Measurements from ENCODE around the gene ARHGAP9.
A peak's percentile ranks its signal among the peaks of the same experiment; 100 is the strongest.

ARHGAP9 gene

GRCh38 chr12:57475271-57476161 is 4.2 kb downstream of the ARHGAP9 start:
- Histone ChIP-seq H3K9ac (ENCODE audit: insufficient read length, low read depth) (peak overlapping the region; percentile 79), H3K27me3 (ENCODE audit: insufficient read depth, insufficient read length) (peaks cover 57% of the 10 kb centered on the region), H3K4me1 (ENCODE audit: insufficient read depth, insufficient read length) (peaks cover 10% of the 10 kb centered on the region), H3K36me3 (ENCODE audit: insufficient read depth, insufficient read length, low read length) (peaks cover 5% of the 10 kb centered on the region), H3K9me3 (ENCODE audit: insufficient read depth, low read length) (no peaks in the 10 kb centered on the region), H3K4me3 (ENCODE audit: insufficient read length, low read depth) (peak overlapping the region; percentile 40)
- no peak for DNase-seq (ENCODE audit: low read depth, low spot score)
- TF ChIP-seq SUZ12 (IDR thresholded peaks at IDR 0.05; ENCODE audit: extremely low read depth, insufficient read depth, insufficient read length) (peak; percentile 94), ZNF274 (IDR thresholded peaks at IDR 0.05; ENCODE audit: low read depth, low read length) (no peak)

GRCh38 chr12:57474862-57475261 is 4.8 kb downstream of the ARHGAP9 start:
- H3K36me3 ChIP-seq (ENCODE audit: insufficient read depth, insufficient read length, low read length), result peaks cover 7% of the 10 kb centered on the region
- H3K9me3 ChIP-seq (ENCODE audit: insufficient read depth, low read length), result no peaks in the 10 kb centered on the region
- no peak for TF ChIP-seq ZNF274 (IDR thresholded peaks at IDR 0.05; ENCODE audit: low read depth, low read length)
- TF ChIP-seq YY1 (IDR thresholded peaks at IDR 0.05; ENCODE audit: insufficient read depth, insufficient read length), result no peak
- TF ChIP-seq SUZ12 (IDR thresholded peaks at IDR 0.05; ENCODE audit: extremely low read depth, insufficient read depth, insufficient read length), result peak; percentile 46
- peaks cover 57% of the 10 kb centered on the region for H3K27me3 ChIP-seq (ENCODE audit: insufficient read depth, insufficient read length)
- no peak for DNase-seq (ENCODE audit: low read depth, low spot score)
- H3K4me3 ChIP-seq (ENCODE audit: insufficient read length, low read depth), result peak overlapping the region; percentile 40
- H3K9ac ChIP-seq (ENCODE audit: insufficient read length, low read depth), result peak overlapping the region; percentile 79
- peaks cover 10% of the 10 kb centered on the region for H3K4me1 ChIP-seq (ENCODE audit: insufficient read depth, insufficient read length)

GRCh38 chr12:57474430-57474829 is 5.2 kb downstream of the ARHGAP9 start:
- Histone ChIP-seq H3K4me1 (ENCODE audit: insufficient read depth, insufficient read length) (peaks cover 10% of the 10 kb centered on the region), H3K9me3 (ENCODE audit: insufficient read depth, low read length) (no peaks in the 10 kb centered on the region), H3K9ac (ENCODE audit: insufficient read length, low read depth) (no peak overlapping the region), H3K27me3 (ENCODE audit: insufficient read depth, insufficient read length) (peaks cover 57% of the 10 kb centered on the region), H3K4me3 (ENCODE audit: insufficient read length, low read depth) (no peak overlapping the region), H3K36me3 (ENCODE audit: insufficient read depth, insufficient read length, low read length) (peaks cover 9% of the 10 kb centered on the region)
- TF ChIP-seq YY1 (IDR thresholded peaks at IDR 0.05; ENCODE audit: insufficient read depth, insufficient read length), result no peak
- no peak for TF ChIP-seq SUZ12 (IDR thresholded peaks at IDR 0.05; ENCODE audit: extremely low read depth, insufficient read depth, insufficient read length)
- TF ChIP-seq ZNF274 (IDR thresholded peaks at IDR 0.05; ENCODE audit: low read depth, low read length), result no peak
- no peak for DNase-seq (ENCODE audit: low read depth, low spot score)

GRCh38 chr12:57473886-57474285 is 5.8 kb downstream of the ARHGAP9 start:
- no peak overlapping the region for H3K4me3 ChIP-seq (ENCODE audit: insufficient read length, low read depth)
- peaks cover 13% of the 10 kb centered on the region for H3K36me3 ChIP-seq (ENCODE audit: insufficient read depth, insufficient read length, low read length)
- TF ChIP-seq ZNF274 (IDR thresholded peaks at IDR 0.05; ENCODE audit: low read depth, low read length) (no peak), SUZ12 (IDR thresholded peaks at IDR 0.05; ENCODE audit: extremely low read depth, insufficient read depth, insufficient read length) (no peak), YY1 (IDR thresholded peaks at IDR 0.05; ENCODE audit: insufficient read depth, insufficient read length) (no peak)
- H3K4me1 ChIP-seq (ENCODE audit: insufficient read depth, insufficient read length), result peaks cover 10% of the 10 kb centered on the region
- H3K9ac ChIP-seq (ENCODE audit: insufficient read length, low read depth), result no peak overlapping the region
- DNase-seq (ENCODE audit: low read depth, low spot score), result no peak
- H3K27me3 ChIP-seq (ENCODE audit: insufficient read depth, insufficient read length), result peaks cover 57% of the 10 kb centered on the region
- no peaks in the 10 kb centered on the region for H3K9me3 ChIP-seq (ENCODE audit: insufficient read depth, low read length)

GRCh38 chr12:57473392-57473791 is 6.3 kb downstream of the ARHGAP9 start:
- TF ChIP-seq SUZ12 (IDR thresholded peaks at IDR 0.05; ENCODE audit: extremely low read depth, insufficient read depth, insufficient read length) (no peak), ZNF274 (IDR thresholded peaks at IDR 0.05; ENCODE audit: low read depth, low read length) (no peak), YY1 (IDR thresholded peaks at IDR 0.05; ENCODE audit: insufficient read depth, insufficient read length) (no peak)
- Histone ChIP-seq H3K9me3 (ENCODE audit: insufficient read depth, low read length) (no peaks in the 10 kb centered on the region), H3K9ac (ENCODE audit: insufficient read length, low read depth) (no peak overlapping the region), H3K4me3 (ENCODE audit: insufficient read length, low read depth) (no peak overlapping the region), H3K36me3 (ENCODE audit: insufficient read depth, insufficient read length, low read length) (peaks cover 13% of the 10 kb centered on the region), H3K4me1 (ENCODE audit: insufficient read depth, insufficient read length) (peaks cover 10% of the 10 kb centered on the region), H3K27me3 (ENCODE audit: insufficient read depth, insufficient read length) (peaks cover 57% of the 10 kb centered on the region)
- no peak for DNase-seq (ENCODE audit: low read depth, low spot score)

GRCh38 chr12:57472391-57472790 is 7.3 kb downstream of the ARHGAP9 start:
- no peaks in the 10 kb centered on the region for H3K9me3 ChIP-seq (ENCODE audit: insufficient read depth, low read length)
- no peak overlapping the region for H3K9ac ChIP-seq (ENCODE audit: insufficient read length, low read depth)
- H3K36me3 ChIP-seq (ENCODE audit: insufficient read depth, insufficient read length, low read length), result peaks cover 13% of the 10 kb centered on the region
- no peak overlapping the region for H3K4me3 ChIP-seq (ENCODE audit: insufficient read length, low read depth)
- TF ChIP-seq ZNF274 (IDR thresholded peaks at IDR 0.05; ENCODE audit: low read depth, low read length) (no peak), YY1 (IDR thresholded peaks at IDR 0.05; ENCODE audit: insufficient read depth, insufficient read length) (no peak), SUZ12 (IDR thresholded peaks at IDR 0.05; ENCODE audit: extremely low read depth, insufficient read depth, insufficient read length) (no peak)
- H3K27me3 ChIP-seq (ENCODE audit: insufficient read depth, insufficient read length), result peaks cover 51% of the 10 kb centered on the region
- peaks cover 7% of the 10 kb centered on the region for H3K4me1 ChIP-seq (ENCODE audit: insufficient read depth, insufficient read length)
- no peak for DNase-seq (ENCODE audit: low read depth, low spot score)

GRCh38 chr12:57471661-57472060 is 8.0 kb downstream of the ARHGAP9 start:
- H3K36me3 ChIP-seq (ENCODE audit: insufficient read depth, insufficient read length, low read length), result peaks cover 13% of the 10 kb centered on the region
- peaks cover 44% of the 10 kb centered on the region for H3K27me3 ChIP-seq (ENCODE audit: insufficient read depth, insufficient read length)
- no peak overlapping the region for H3K9ac ChIP-seq (ENCODE audit: insufficient read length, low read depth)
- H3K4me3 ChIP-seq (ENCODE audit: insufficient read length, low read depth), result no peak overlapping the region
- no peak for DNase-seq (ENCODE audit: low read depth, low spot score)
- H3K9me3 ChIP-seq (ENCODE audit: insufficient read depth, low read length), result no peaks in the 10 kb centered on the region
- TF ChIP-seq YY1 (IDR thresholded peaks at IDR 0.05; ENCODE audit: insufficient read depth, insufficient read length) (no peak), ZNF274 (IDR thresholded peaks at IDR 0.05; ENCODE audit: low read depth, low read length) (no peak), SUZ12 (IDR thresholded peaks at IDR 0.05; ENCODE audit: extremely low read depth, insufficient read depth, insufficient read length) (no peak)
- H3K4me1 ChIP-seq (ENCODE audit: insufficient read depth, insufficient read length), result peaks cover 7% of the 10 kb centered on the region
